Fibroblast of lung (primary cell): Measurements from ENCODE around the gene SELPLG. TPM values are rescaled to one million over a fixed set of nuclear protein-coding genes. Genes with fewer than 3 reads are reported as not detected.

Source experiments
- DNase-seq, 2 donors: peaks; one replicate each; pipeline versions ENCODE4 v3.0.0 to v3.0.0-alpha.2; 2010; ENCODE audit warnings: low read depth in 2 of 2
- H2AFZ ChIP-seq: 2 replicates; pipeline ENCODE4 v1.5.1; 2012; ENCODE audit warnings: low read length, control low read depth, inconsistent platforms
- H3K27ac ChIP-seq: 2 replicates; pipeline ENCODE4 v1.5.1; 2011; ENCODE audit warnings: low read length, control low read depth; ENCODE audit not compliant: insufficient read depth
- H3K27me3 ChIP-seq: 2 replicates; pipeline ENCODE4 v1.5.1; 2011; ENCODE audit warnings: mild to moderate bottlenecking, low read length; ENCODE audit not compliant: control insufficient read depth, insufficient read depth
- H3K36me3 ChIP-seq: 2 replicates; pipeline ENCODE4 v1.5.1; 2011; ENCODE audit warnings: low read length; ENCODE audit not compliant: control insufficient read depth, insufficient read depth
- H3K4me1 ChIP-seq: 2 replicates; pipeline ENCODE4 v1.5.1; 2011; ENCODE audit warnings: low read length; ENCODE audit not compliant: control insufficient read depth, insufficient read depth; ENCODE audit errors: extremely low read depth
- H3K4me2 ChIP-seq: 2 replicates; pipeline ENCODE4 v1.5.1; 2011; ENCODE audit warnings: low read length, control low read depth; ENCODE audit not compliant: insufficient read depth; ENCODE audit errors: extremely low read depth
- H3K4me3 ChIP-seq, 4 experiments: fragments of 200-600 bp in 1 of 4; sonication (generic) in 1 of 4; replicated peaks in 1 of 4; 2 replicates each; pipeline ENCODE4 v1.5.1; 2011 to 2016; ENCODE audit warnings: low read length in 4 of 4, low read depth in 3 of 4, mild to moderate bottlenecking in 3 of 4, control low read depth in 2 of 4, inconsistent platforms in 1 of 4, mixed read lengths in 1 of 4; ENCODE audit not compliant: insufficient read depth in 1 of 4; ENCODE audit errors: control extremely low read depth in 1 of 4
- H3K79me2 ChIP-seq: 2 replicates; pipeline ENCODE4 v1.5.1; 2012; ENCODE audit warnings: mild to moderate bottlenecking, low read length, inconsistent platforms; ENCODE audit not compliant: control insufficient read depth, insufficient read depth
- H3K9ac ChIP-seq: 2 replicates; pipeline ENCODE4 v1.5.1; 2011; ENCODE audit warnings: mild to moderate bottlenecking, low read length, control low read depth; ENCODE audit not compliant: insufficient read depth
- H3K9me3 ChIP-seq: 2 replicates; pipeline ENCODE4 v1.5.1; 2012; ENCODE audit warnings: low read depth, low read length; ENCODE audit not compliant: control insufficient read depth, insufficient read depth
- H4K20me1 ChIP-seq: 2 replicates; pipeline ENCODE4 v1.5.1; 2011; ENCODE audit warnings: low read length; ENCODE audit not compliant: control insufficient read depth, insufficient read depth; ENCODE audit errors: extremely low read depth
- CTCF ChIP-seq, 2 donors: IDR thresholded peaks in 1 of 2; conservative IDR thresholded peaks in 1 of 2; 1 replicate in 1 of 2; 2 replicates in 1 of 2; pipeline ENCODE4 v1.5.1; 2011 to 2012; ENCODE audit warnings: low read length in 2 of 2, control low read depth in 1 of 2, inconsistent platforms in 1 of 2, low read depth in 1 of 2, mild to moderate bottlenecking in 1 of 2
- EZH2 ChIP-seq: IDR thresholded peaks from 2 replicates; pipeline ENCODE4 v1.5.1; 2012; ENCODE audit warnings: low read length, control low read depth, mild to moderate bottlenecking; ENCODE audit errors: missing control alignments
- polyA plus RNA-seq, 2 donors: library from polyadenylated mRNA; depleted of rRNA in 1 of 2; stranded (reverse) in 1 of 2; unstranded in 1 of 2; fragments of >200 nt; gene quantifications; 2 replicates each; pipeline ENCODE4 v1.2.1, GENCODE V29; 2011 to 2012; ENCODE audit warnings: missing spikeins in 1 of 2
- total RNA-seq: library from RNA; depleted of rRNA; stranded (reverse); fragments of >200 nt; gene quantifications from 2 replicates; pipeline ENCODE4 v1.2.1, GENCODE V29; 2014

The SELPLG gene
- total and polyA plus RNA-seq, 2 donors (not counting 1 experiment from before 2014, with no cell fraction given), result 1.5 to 3.0 TPM

- no peaks in the 10 kb centered on the region for H4K20me1 ChIP-seq
- TF ChIP-seq CTCF (conservative IDR thresholded peaks at IDR 0.05 in 1 of 2, IDR thresholded peaks at IDR 0.05 in 1 of 2; ENCODE audit: low read depth in 1 of 2, low read length in 2 of 2) (no peak), EZH2 (no peak)
- H3K36me3 ChIP-seq, result no peaks in the 10 kb centered on the region
- DNase-seq, result peak in 1 of 2 donors; percentile 46
- H3K27ac ChIP-seq, result no peak overlapping the region
- no peaks in the 10 kb centered on the region for H3K27me3 ChIP-seq
- no peak overlapping the region for H3K4me3 ChIP-seq
- no peak overlapping the region for H3K4me2 ChIP-seq
- no peaks in the 10 kb centered on the region for H3K79me2 ChIP-seq
- peaks cover 18% of the 10 kb centered on the region for H3K4me1 ChIP-seq
- H3K9ac ChIP-seq, result no peak overlapping the region
- no peaks in the 10 kb centered on the region for H3K9me3 ChIP-seq
- H2AFZ ChIP-seq, result no peak overlapping the region
Measured at GRCh38 chr12:108581311-108582227, 52.1 kb downstream of the SELPLG start.

GRCh38 chr12:108580531-108580930 is 53.2 kb downstream of the SELPLG start:
- Histone ChIP-seq H3K4me3 (no peak overlapping the region), H2AFZ (no peak overlapping the region), H3K27me3 (no peaks in the 10 kb centered on the region), H3K9me3 (no peaks in the 10 kb centered on the region), H3K27ac (no peak overlapping the region), H3K79me2 (no peaks in the 10 kb centered on the region), H3K9ac (no peak overlapping the region), H3K4me2 (no peak overlapping the region), H3K36me3 (no peaks in the 10 kb centered on the region), H3K4me1 (peaks cover 24% of the 10 kb centered on the region), H4K20me1 (no peaks in the 10 kb centered on the region)
- no peak for DNase-seq
- TF ChIP-seq CTCF (conservative IDR thresholded peaks at IDR 0.05 in 1 of 2, IDR thresholded peaks at IDR 0.05 in 1 of 2; ENCODE audit: low read depth in 1 of 2, low read length in 2 of 2), result no peak
- no peak for TF ChIP-seq EZH2

- no peaks in the 10 kb centered on the region for H3K9me3 ChIP-seq
- no peak overlapping the region for H3K9ac ChIP-seq
- H2AFZ ChIP-seq, result no peak overlapping the region
- H3K4me1 ChIP-seq, result peaks cover 22% of the 10 kb centered on the region
- H3K79me2 ChIP-seq, result no peaks in the 10 kb centered on the region
- H3K36me3 ChIP-seq, result no peaks in the 10 kb centered on the region
- TF ChIP-seq EZH2 (no peak), CTCF (conservative IDR thresholded peaks at IDR 0.05 in 1 of 2, IDR thresholded peaks at IDR 0.05 in 1 of 2; ENCODE audit: low read depth in 1 of 2, low read length in 2 of 2) (no peak)
- H3K27ac ChIP-seq, result no peak overlapping the region
- no peak for DNase-seq
- H4K20me1 ChIP-seq, result no peaks in the 10 kb centered on the region
- H3K4me3 ChIP-seq, result no peak overlapping the region
- H3K4me2 ChIP-seq, result no peak overlapping the region
- no peaks in the 10 kb centered on the region for H3K27me3 ChIP-seq
Measured at GRCh38 chr12:108578813-108579212, 54.9 kb downstream of the SELPLG start.
